Upper lobe of left lung (tissue), 6 donors: ENCODE measurements around the gene JPT1. TPM values are rescaled to one million over a fixed set of nuclear protein-coding genes. Genes with fewer than 3 reads are reported as not detected.

ENCODE experiments used
- ATAC-seq, 2 donors: fragments of 200-7000 bp; cut with Tn5 transposase; one replicate each; pipeline ENCODE4 v1.9.1; 2022; ENCODE audit warnings: mild to moderate bottlenecking in 2 of 2, moderate library complexity in 2 of 2; ENCODE audit not compliant: low FRiP score in 2 of 2
- DNase-seq, 2 donors: peaks; one replicate each; pipeline ENCODE4 v3.0.0-alpha.2; 2019 to 2020
- H3K27ac ChIP-seq, 4 donors: fragments of 200-600 bp; sonication (generic); one replicate each; pipeline ENCODE4 v1.5.1; 2016 to 2019
- H3K27me3 ChIP-seq, 4 donors: fragments of 200-600 bp; sonication (generic); one replicate each; pipeline ENCODE4 v1.5.1; 2017 to 2019
- H3K36me3 ChIP-seq, 4 donors: fragments of 200-600 bp; sonication (generic); one replicate each; pipeline ENCODE4 v1.5.1; 2016 to 2019
- H3K4me1 ChIP-seq, 4 donors: fragments of 200-600 bp; sonication (generic); one replicate each; pipeline ENCODE4 v1.5.1; 2018 to 2019
- H3K4me3 ChIP-seq, 4 donors: fragments of 200-600 bp; sonication (generic); one replicate each; pipeline ENCODE4 v1.5.1; 2017 to 2019; ENCODE audit warnings: mild to moderate bottlenecking in 2 of 4, moderate library complexity in 1 of 4
- H3K9me3 ChIP-seq, 4 donors: fragments of 200-600 bp; sonication (generic); one replicate each; pipeline ENCODE4 v1.5.1; 2018 to 2019
- CTCF ChIP-seq, 6 experiments: fragments of 450-650 bp in 4 of 6; fragments of 200-600 bp in 2 of 6; sonication (generic) in 2 of 6; IDR thresholded peaks; one replicate each; pipeline ENCODE4 v1.5.1; 2016 to 2019; ENCODE audit warnings: antibody characterized with exemption in 6 of 6
- EP300 ChIP-seq, 4 donors: sonication (generic); formaldehyde crosslinking; IDR thresholded peaks; one replicate each; pipeline ENCODE4 v1.5.1; 2017; ENCODE audit warnings: antibody characterized with exemption in 4 of 4, control low read depth in 2 of 4
- POLR2A ChIP-seq, 4 donors: fragments of 450-650 bp; IDR thresholded peaks; one replicate each; pipeline ENCODE4 v1.5.1; 2016 to 2017; ENCODE audit warnings: antibody characterized with exemption in 4 of 4, mild to moderate bottlenecking in 2 of 4
- POLR2AphosphoS5 ChIP-seq, 2 donors: sonication (generic); formaldehyde crosslinking; IDR thresholded peaks; one replicate each; pipeline ENCODE4 v1.5.1; 2017; ENCODE audit warnings: antibody characterized with exemption in 2 of 2
- WGBS, 2 donors: methylation state at CpG; one replicate each; pipeline ENCODE4 v1.1.5; 2017 to 2018; 5-methylcytosine and 5-hydroxymethylcytosine counted together
- total RNA-seq, 6 donors: library from RNA; depleted of rRNA in 4 of 6; stranded (reverse); fragments of >200 nt in 4 of 6; gene quantifications; one replicate each; pipeline versions ENCODE4 v1.1.0 to v1.2.1, GENCODE V29; 2016 to 2021
- donor health status: DM: no; HTN: no; CAD: no; lungs with moderate emphysema.
- donor health status: DM: no; HTN: yes; CAD: no; lungs with severe emphysema.

Gene JPT1
- total RNA-seq, 6 donors from 2014 or later: 44.0 to 118 (median 70.1) TPM

GRCh38 chr17:75090871-75091854, 63.1 kb downstream of the JPT1 start:
- WGBS, 2 donors: 50 to 59% methylated on average over 11 to 17 of the region's 19 CpGs
- peak in 1 of 2 donors; percentile 45 for DNase-seq
- peak overlapping the region; percentile 74 to 98 (median 82) for H3K27ac ChIP-seq
- TF ChIP-seq POLR2A (IDR thresholded peaks at IDR 0.05): peak in 1 of 4 donors; percentile 11
- no peak for TF ChIP-seq EP300 (IDR thresholded peaks at IDR 0.05)
- no peaks in the 10 kb centered on the region for H3K27me3 ChIP-seq
- peaks cover 0 to 5% (median 2%) of the 10 kb centered on the region in 4 donors for H3K36me3 ChIP-seq
- peaks cover 76 to 98% (median 82%) of the 10 kb centered on the region in 4 donors for H3K4me1 ChIP-seq
- H3K9me3 ChIP-seq: no peaks in the 10 kb centered on the region
- H3K4me3 ChIP-seq: peak overlapping the region in 3 of 4 donors; percentile 3 to 60 (median 11)
- no peak for ATAC-seq

GRCh38 chr17:75088465-75089417, 65.6 kb downstream of the JPT1 start:
- ATAC-seq: peak; percentile 41 to 61
- no peaks in the 10 kb centered on the region for H3K27me3 ChIP-seq
- TF ChIP-seq POLR2A (IDR thresholded peaks at IDR 0.05) (peak in 2 of 4 donors; percentile 21 to 55), CTCF (IDR thresholded peaks at IDR 0.05) (no peak), POLR2AphosphoS5 (IDR thresholded peaks at IDR 0.05) (peak; percentile 66 to 77)
- peak in 1 of 2 donors; percentile 85 for DNase-seq
- H3K9me3 ChIP-seq: no peaks in the 10 kb centered on the region
- WGBS, 2 donors: 83% methylated on average over 7 of the region's 11 CpGs; no CpG with 5 or more reads in 1 of the 2 donors
- peak overlapping the region; percentile 59 to 73 (median 61) for H3K4me3 ChIP-seq
- H3K4me1 ChIP-seq: peaks cover 65 to 89% (median 67%) of the 10 kb centered on the region in 4 donors
- no peaks in the 10 kb centered on the region for H3K36me3 ChIP-seq
- H3K27ac ChIP-seq: peak overlapping the region; percentile 95 to 98 (median 98)

- peak; percentile 98 for DNase-seq
- 0 to 1% methylated on average over 2 to 47 of the region's 69 CpGs for WGBS, 2 donors
- Histone ChIP-seq H3K4me3 (peak within 1 kb of the TSS; percentile 59 to 73 (median 61)), H3K27me3 (no peaks in the 10 kb centered on the region), H3K27ac (peak within 1 kb of the TSS; percentile 95 to 98 (median 98)), H3K4me1 (peaks cover 56 to 81% (median 61%) of the 10 kb centered on the region in 4 donors), H3K36me3 (no peaks in the 10 kb centered on the region), H3K9me3 (no peaks in the 10 kb centered on the region)
- peak in 3 of 4 donors; percentile 44 to 95 (median 90) for TF ChIP-seq POLR2A (IDR thresholded peaks at IDR 0.05)
- TF ChIP-seq EP300 (IDR thresholded peaks at IDR 0.05): peak in 2 of 4 donors; percentile 33 to 72
- no peak for TF ChIP-seq CTCF (IDR thresholded peaks at IDR 0.05)
- peak; percentile 66 to 82 for TF ChIP-seq POLR2AphosphoS5 (IDR thresholded peaks at IDR 0.05)
- ATAC-seq: peak; percentile 94 to 95
Measured at GRCh38 chr17:75087558-75088453, 66.5 kb downstream of the JPT1 start, which contains the start of gene SLC16A5. TSS of gene SLC16A5 (plus strand) at chr17:75087954. CDS start at chr17:75093637, 5,683 bp downstream.

- Histone ChIP-seq H3K9me3 (no peaks in the 10 kb centered on the region), H3K4me3 (peak overlapping the region in 3 of 4 donors; percentile 59 to 73 (median 60)), H3K4me1 (peaks cover 49 to 75% (median 56%) of the 10 kb centered on the region in 4 donors), H3K27ac (peak overlapping the region; percentile 95 to 98 (median 98)), H3K27me3 (no peaks in the 10 kb centered on the region), H3K36me3 (no peaks in the 10 kb centered on the region)
- no peak for TF ChIP-seq EP300 (IDR thresholded peaks at IDR 0.05)
- no peak for TF ChIP-seq POLR2A (IDR thresholded peaks at IDR 0.05)
- no peak for TF ChIP-seq POLR2AphosphoS5 (IDR thresholded peaks at IDR 0.05)
- TF ChIP-seq CTCF (IDR thresholded peaks at IDR 0.05): no peak
- WGBS, 2 donors: 23 to 58% methylated on average over 6 to 12 of the region's 12 CpGs
- ATAC-seq: no peak
- no peak for DNase-seq
Measured at GRCh38 chr17:75087182-75087557, 67.1 kb downstream of the JPT1 start.
